Measurements from ENCODE around the gene SPRYD3.
"Not testable (repeated sequence)": the region's sequence is repeated elsewhere in the genome, so short reads cannot be mapped to it uniquely, and the experiment has no call there.

Gene SPRYD3

DNA sequence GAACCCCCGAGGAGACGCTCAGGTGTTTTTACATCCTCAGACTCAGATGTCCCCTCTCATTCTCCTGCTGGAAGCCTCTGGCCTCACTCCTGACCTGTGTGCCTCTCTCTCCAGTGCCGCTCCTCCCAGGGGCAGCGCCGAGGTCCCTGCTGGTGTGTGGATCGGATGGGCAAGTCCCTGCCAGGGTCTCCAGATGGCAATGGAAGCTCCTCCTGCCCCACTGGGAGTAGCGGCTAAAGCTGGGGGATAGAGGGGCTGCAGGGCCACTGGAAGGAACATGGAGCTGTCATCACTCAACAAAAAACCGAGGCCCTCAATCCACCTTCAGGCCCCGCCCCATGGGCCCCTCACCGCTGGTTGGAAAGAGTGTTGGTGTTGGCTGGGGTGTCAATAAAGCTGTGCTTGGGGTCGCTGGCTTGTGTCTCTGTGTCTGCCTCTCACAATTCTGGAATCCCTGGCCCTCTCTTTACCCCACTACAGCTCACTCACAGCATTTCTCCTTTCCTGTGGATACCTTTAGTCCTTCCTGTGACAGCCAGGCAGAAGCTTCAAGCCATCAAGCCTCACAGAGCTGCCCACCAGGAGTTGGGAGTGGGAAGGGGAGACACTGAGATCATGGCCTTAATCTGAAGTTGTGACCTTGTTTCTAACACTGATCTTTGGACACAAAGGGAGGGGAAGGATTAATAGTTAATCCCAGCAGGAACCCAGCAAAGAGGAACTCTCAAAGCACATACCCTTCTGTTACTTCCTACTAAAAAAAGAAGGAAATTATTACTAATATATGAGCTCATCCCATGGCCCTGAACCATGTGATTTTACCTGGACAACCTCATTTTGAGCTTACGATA, 23.0 kb upstream of the SPRYD3 start:
- no peak for DNase-seq (ENCODE audit: low read depth)

DNA sequence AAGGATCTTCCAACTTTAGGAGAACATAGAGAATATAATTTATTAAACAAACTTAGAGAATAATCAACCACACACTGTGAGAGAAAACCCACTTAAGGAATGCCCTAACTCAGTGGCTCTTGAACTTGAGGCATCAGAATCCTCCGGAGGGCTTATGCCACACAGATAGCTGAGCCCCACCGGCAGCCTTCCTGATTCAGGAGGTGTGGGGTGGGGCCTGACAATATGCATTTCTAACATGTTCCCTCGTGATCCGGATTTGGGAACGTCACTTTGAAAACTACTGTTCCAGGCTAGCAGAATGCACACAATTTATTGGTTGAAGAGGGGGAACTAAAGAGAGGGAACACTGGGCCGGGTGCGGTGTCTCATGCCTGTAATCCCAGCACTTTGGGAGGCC, 22.1 kb upstream of the SPRYD3 start:
- DNase-seq (ENCODE audit: low read depth), result no peak

DNA sequence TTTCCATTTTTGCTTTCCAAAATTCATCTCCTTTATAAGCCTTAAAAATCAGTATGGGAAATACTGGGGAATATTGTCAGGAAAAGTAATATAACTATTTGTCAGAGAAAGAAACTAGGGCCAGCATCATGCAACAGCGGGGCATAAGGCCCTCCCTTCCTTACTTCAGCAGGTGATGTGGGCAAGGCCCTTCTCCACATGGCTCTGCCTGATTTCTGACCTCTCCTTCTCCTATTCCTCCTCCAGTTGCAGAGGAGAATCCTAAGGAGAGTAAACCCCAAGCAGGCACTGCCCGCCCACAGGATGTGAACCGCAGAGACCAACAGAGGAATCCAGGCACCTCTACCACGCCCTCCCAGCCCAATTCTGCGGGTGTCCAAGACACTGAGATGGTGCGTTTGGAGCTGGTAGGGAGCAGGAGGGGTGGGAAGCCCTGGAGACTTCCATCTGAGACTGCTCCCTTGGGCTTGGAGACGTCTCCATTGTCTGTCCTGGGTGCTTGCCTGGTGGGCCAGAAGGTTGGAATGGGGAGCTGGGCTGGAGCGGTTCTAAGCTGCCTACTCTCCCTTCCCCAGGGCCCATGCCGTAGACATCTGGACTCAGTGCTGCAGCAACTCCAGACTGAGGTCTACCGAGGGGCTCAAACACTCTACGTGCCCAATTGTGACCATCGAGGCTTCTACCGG, 21.4 kb upstream of the SPRYD3 start:
- DNase-seq (ENCODE audit: low read depth), result no peak

DNA sequence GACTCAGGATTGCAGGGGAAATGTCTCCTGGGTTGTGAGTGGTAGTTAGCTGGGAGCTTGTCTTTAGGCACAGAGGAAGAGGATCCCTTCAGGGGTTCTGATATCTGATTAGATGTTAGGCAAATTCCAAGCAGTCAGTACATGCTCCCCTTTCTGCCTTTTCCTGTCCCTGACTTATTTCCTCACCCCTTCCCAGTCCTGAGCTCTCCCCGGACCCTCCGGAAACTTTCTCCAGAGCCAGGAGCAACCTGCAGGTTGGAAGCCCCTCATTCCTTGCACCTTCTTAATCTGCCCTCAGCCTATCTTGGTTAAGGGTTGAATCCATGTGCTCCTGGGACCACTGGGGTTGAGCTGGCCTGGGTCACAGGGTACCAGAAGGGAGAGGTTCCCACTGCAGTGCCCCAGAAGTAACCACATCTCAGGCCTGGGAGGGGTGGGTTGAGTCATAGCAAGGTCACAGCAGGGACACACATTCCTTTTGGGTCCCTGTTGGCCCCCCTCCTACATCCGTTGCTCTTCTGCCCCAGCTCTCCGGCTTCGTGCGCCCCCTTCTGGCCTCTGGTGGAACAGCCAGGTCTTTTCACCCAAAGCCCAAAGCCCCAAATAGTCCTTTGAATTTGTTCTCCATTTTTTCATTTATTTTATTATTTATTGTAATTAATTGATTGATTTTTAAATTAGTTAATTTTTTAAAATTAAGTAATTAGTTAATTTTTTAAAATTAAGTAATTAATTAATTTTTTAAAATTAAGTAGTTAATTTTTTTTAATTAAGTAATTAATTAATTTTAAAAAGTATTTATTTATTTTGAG, 20.1 kb upstream of the SPRYD3 start:
- peak; percentile 82 for DNase-seq (ENCODE audit: low read depth)

DNA sequence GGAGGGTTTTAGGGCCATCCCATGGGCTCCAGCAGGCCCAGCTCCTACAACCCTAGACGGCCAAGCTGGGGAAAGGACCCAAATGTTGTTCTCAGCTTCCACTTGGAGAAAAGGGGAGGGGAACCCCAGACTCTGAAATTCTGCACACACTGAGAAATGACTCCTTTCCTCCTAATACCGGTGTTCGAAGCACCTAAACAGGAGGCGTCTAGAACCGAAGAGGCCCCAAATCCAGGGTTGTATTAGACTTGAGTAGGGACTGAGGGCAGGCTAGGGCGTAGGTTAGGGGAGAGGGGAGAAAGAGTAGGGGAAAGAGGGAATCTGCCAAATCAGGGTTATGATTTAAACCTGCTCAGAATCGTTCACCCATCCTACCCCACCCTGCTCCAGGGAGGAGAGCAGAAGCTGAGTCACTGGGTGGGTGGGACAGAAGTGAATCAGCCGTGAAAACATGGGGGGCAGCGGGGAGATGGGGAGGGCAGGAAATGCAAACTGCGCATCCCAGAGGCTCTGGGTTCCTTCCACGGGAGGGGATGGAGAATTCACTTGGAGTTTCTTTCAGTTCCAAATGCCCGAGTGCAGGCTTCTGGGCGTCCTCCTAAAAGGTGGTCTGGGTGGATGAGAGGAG, 19.3 kb upstream of the SPRYD3 start:
- no peak for DNase-seq (ENCODE audit: low read depth)

DNA sequence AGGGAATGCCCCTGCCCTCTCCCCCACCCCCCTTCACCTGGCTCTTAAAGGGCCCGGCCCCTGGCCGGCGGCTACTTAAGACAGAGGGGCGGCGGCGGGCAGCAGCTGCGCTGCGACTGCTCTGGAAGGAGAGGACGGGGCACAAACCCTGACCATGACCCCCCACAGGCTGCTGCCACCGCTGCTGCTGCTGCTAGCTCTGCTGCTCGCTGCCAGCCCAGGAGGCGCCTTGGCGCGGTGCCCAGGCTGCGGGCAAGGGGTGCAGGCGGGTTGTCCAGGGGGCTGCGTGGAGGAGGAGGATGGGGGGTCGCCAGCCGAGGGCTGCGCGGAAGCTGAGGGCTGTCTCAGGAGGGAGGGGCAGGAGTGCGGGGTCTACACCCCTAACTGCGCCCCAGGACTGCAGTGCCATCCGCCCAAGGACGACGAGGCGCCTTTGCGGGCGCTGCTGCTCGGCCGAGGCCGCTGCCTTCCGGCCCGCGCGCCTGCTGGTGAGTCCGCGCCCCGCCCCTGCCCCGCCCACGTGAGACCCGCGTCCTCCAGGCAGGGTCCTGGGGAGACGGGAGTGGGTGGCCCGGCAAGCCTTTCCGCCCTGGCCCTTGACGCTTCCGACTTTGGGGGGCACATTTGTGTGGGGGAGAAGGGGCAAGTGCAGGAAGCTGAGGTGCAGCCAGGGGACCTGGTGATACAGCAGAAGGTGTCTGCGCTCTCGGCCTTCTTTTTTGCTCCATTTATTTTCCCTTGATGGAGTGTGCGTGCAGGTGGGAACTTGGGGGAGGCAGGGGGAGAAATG, 18.6 kb upstream of the SPRYD3 start, which contains the start of gene IGFBP6:
Gene IGFBP6, plus strand, starts transcription at position 104 of the 790 bp plus-strand sequence. Its CDS starts 51 bp downstream, at position 155.
- peak; percentile 43 for DNase-seq (ENCODE audit: low read depth)

DNA sequence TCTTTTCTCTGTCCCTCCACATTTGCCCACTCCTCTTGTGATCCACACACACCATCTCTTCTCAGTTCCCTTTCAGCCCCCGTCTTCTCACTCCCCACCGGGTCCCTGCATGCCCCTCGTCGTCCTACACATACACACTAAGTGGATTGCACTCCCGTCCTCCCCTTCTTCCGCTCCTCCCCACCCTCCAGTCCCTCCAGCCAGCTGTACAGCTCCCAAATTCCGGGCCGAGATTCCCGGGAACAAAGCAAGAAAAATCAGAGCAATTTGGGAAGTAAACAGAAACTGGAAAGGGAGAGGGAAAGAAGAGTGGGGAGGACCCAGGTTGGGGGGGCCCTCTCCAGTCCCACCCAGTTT, 18.0 kb upstream of the SPRYD3 start:
- no peak for DNase-seq (ENCODE audit: low read depth)

DNA sequence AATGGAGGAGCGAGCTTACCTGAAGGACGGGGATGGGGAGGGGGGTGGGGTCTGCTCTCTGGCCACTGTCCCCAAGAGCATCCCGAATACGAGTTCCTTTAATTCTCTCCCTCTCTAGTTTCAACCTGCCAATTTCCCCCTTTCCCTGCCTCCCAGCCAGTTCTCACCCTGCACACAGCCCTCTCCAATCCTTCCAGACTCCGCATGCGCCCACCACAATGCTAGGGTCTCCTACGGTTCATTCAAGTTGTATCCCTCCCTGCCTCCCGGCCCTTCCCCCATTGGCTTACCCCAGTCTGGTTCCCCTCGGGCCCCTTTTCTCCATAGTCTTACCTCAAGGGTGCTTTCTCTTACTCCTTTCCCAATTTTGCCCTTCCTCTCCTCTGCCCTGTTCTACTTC, 17.6 kb upstream of the SPRYD3 start:
- DNase-seq (ENCODE audit: low read depth), result no peak

DNA sequence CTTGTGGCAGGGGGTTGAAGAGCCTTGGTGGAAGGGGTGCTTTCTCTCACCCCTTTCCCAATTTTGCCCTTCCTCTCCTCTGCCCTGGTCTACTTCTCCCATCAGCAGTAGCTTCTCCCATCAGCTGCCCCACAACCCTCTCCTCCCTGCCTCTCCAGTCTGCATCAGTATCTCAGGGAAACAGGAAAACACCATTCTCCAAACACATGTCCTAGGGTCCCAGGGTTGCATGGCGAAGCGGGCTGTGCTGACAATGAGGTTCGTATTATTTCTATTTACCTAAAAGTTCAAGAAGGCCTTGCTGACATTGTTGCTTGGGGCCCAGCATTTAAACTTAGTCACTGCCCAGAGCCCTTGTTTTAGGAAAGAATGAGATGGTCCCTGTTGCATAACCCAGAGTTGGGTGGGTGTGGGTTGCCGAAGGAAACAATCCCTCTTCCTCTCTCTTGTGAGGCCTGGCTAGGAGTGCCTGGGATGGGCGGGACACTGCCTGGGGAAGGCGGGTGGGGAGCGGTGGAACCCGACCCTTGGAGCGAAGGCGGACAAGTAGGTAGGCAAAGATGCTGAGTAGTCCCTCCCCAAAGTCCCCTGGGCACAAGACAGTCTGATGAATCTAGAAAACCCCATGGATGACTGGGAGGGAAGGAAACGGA, 17.0 kb upstream of the SPRYD3 start:
- no peak for DNase-seq (ENCODE audit: low read depth)

DNA sequence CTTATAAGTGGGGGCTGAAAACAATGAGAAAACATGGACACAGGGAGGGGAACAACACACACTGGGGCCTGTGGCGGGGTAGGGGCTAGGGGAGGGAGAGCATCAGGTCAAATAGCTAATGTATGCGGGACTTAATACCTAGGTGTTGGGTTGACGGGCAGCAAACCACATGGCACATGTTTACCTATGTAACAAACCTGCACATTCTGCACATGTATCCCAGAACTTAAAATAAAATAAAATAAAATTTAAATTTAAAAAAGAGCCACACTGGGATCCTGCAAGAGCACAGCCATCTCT, 16.4 kb upstream of the SPRYD3 start:
- DNase-seq (ENCODE audit: low read depth), result not testable (repeated sequence)

DNA sequence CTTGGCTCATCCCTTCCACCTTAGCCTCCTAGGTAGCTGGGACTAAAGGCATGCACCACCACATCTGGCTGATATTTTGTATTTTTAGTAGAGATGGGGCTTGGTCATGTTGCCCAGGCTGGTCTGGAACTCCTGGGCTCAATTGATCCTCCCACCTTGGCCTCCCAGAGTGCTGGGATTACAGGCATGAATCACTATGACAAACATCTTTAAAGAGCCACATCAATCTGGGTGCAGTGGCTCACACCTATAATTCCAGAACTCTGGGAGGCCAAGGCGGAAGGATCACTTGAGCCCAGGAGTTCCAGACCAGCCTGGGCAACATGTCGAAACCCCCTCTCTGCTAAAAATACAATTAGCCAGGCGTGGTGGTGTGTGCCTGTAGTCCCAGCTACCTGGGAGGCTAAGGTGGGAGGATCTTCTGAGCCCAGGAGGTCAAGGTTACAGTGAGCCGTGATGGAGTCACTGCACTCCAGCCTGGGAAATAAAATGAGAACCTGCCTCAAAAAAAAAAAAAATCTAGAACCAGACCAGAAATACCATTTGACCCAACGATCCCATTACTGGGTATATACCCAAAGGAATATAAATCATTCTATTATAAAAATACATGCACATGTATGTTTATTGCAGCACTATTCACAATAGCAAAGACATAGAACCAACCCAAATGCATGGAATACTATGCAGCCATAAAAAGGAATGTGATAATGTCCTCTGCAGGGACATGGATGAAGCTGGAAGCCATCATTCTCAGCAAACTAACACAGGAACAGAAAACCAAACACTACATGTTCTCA, 15.8 kb upstream of the SPRYD3 start:
- DNase-seq (ENCODE audit: low read depth), result not testable (repeated sequence)

DNA sequence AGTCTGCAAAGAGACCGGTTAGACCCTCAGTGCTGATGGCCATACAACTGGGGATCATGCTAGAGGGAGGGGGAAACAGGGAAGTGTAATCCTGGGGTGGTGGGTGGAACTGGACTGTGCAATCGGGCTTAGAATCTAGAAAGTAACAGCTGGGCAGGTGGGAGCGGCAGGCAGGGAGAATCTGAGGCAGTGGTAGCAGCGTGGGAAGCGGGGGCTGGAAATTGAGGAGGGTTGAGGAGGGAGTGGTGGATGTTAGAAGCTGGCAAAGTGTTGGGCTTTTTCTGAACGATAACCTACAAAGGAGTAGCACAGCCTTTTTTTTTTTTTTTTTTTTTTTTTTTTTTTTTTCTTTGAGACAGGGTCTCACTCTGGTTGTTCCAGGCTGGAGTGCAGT, 15.2 kb upstream of the SPRYD3 start:
- no peak for DNase-seq (ENCODE audit: low read depth)

DNA sequence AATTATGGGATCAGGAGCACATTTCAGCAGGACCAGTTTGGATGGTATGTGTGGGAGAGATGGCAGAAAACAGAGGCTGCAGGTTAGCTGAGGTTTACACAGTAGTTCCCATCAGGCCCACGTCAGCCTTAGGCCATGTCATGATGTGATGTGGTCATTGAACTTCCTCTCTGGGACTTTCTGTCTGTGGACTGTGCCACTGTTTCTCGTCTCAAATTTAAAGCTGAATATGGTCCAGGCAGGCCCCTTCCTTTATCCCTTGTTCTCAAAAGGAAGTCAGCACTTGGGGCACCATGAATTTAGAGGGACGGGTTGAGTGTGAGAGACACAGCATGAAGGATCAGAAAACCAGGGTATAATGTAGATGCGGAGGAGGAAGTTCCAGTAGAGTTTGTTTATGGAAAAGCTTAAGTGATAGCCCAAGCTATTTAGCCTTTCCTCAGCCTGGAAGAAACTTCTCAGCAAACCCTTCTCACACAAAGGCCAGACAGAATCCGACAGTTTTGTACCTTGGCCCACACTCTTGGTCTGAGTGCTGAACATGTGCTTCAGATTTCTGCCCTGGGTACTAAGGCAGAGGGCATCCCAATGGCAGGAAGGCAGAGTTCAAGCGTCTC, 14.7 kb upstream of the SPRYD3 start:
- DNase-seq (ENCODE audit: low read depth), result no peak

DNA sequence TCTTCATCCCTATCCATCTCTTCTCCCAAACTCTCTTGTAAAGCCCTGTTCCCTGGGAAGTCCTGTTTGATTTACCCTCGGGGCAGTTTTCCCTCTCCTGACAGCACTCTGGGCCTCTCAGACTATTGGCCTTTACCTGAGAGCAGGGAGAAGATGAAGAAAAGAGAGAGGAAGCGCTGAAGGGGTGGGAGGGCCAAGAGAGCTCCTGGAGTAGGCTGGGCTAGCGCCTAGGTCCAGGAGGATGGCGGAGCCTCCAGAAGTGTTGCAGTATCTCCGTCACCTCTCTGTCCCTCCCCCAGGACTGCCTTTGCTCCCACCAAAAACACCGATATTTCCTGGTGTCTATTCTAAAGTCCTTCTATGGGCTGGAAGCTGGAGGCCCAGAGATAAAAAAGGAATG, 12.6 kb upstream of the SPRYD3 start:
- DNase-seq (ENCODE audit: low read depth), result no peak

DNA sequence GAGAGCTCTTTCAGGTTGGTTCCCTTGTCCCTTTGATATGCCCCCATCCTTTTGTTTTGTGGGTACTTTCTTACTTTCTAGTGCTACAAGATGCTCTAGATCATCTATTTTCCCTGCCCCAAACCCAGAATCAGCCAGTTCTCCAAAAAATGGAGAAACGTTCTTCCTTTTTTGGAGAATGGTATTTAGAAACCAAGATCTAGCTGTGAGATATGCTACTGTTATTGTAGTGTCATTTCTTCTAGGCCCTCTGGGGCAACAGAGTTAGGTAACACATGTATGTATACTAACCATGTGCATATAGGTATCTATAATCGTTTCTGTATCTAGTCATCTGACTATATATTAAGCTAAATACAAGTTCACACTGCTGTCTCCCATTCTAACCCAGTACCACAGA, 11.4 kb upstream of the SPRYD3 start:
- DNase-seq (ENCODE audit: low read depth), result no peak

DNA sequence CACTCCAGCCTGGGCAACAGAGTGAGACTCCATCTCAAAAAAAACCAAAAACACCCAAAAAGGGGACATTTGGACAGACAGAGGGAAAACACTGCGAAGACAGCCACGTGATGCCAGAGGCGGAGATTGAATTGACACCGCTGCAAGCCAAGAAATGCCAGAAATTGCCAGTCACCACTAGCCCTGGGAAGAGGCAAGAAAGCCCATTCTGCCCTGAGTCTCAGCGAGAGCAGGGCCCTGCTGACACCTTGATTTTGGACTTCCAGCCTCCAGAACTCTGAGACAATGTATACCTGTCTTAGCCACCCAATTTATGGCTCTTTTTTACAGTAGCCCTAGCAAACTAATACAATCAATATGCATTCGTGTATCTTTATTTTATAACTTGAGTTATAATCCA, 10.9 kb upstream of the SPRYD3 start:
- no peak for DNase-seq (ENCODE audit: low read depth)

DNA sequence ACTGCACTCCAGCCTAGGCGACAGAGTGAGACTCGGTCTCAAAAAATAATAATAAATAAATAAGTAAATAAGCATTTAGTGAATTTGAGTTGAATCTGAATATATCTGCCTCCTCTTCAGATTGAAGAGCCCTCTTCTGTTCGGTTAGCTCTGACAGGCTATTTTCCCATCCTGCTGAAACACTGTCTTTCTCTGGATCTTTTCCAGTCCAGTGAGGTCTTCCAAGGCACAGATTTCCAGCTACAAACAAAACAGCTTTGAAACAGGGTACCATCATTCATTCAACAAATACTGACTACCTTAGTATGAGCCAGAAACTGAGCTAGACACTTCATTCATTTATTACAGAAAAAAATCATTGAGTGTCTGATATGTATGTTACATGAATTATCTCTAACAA, 7.2 kb upstream of the SPRYD3 start:
- no peak for DNase-seq (ENCODE audit: low read depth)

DNA sequence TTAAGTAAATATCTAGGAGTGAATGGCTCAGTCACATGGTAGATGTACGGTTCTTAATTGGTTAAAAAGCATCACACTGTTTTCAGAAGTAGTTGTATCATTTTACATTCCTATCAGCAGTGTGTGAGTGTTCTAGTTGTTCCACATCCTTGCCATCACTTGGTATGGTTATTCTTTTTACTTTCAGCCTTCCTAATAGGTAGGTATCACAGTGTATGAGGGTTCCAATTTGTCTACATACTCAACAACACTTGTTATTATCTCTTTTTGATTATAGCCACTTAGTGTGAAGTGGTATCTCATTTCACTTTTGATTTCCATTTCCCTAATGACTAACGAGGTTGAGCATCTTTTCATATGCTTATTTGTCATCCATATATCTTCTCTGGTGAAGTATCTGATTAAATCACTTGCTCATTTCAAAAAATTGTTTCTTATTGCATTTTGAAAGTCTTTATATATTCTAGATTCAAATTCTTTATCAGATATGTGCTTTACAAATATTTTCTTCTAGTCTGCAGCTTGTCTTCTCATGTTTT, 3.5 kb upstream of the SPRYD3 start:
- no peak for DNase-seq (ENCODE audit: low read depth)

DNA sequence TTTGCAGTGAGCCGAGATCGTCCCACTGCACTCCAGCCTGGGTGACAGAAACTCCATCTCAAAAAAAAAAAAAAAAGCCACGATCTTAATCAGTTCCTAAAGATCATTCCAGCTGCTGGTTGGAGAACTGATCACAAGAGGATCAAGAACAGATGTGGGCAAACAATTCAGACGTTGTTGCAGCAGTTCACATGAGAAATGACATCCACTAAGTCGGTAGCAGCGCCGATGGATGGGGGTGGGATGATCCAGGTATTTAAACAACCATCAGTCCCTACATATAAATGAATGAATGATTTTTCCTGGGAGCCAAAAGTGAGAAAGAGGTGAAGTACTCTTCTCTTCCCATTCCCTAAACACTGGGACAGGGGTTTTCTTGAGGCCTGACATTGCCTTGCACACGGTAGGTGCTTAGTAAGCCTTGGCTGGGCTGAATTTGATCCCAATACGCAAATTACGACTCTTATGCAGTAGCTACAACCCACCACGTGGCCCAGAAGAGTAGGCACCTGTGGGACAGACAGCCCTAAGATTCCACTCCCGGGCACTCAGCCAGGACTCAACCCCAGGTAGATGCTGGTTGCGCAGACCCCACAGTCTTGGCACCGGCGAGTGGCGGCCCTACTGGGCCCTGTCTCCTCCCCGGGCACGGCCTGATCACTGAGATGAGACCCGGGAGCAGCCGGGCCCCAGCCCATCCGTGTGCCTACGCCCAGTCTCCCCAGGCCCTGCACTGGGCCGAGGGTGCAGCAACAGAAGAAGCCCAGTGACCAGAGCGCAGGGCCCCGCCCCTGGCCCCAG, 565 bp downstream of the SPRYD3 start:
- DNase-seq (ENCODE audit: low read depth), result no peak
